DMS79 treated with DMSO at 0.1 percent for 48 hours (cell line): ENCODE results near the gene KASH5.

ENCODE experiments used
- DNase-seq: peaks from one replicate; lab custom pipeline; 2025; lab: John Stamatoyannopoulos, UW

The KASH5 gene

GRCh38 chr19:49396738-49397505 is 8.9 kb downstream of the KASH5 start:
- no peak for DNase-seq

DNA sequence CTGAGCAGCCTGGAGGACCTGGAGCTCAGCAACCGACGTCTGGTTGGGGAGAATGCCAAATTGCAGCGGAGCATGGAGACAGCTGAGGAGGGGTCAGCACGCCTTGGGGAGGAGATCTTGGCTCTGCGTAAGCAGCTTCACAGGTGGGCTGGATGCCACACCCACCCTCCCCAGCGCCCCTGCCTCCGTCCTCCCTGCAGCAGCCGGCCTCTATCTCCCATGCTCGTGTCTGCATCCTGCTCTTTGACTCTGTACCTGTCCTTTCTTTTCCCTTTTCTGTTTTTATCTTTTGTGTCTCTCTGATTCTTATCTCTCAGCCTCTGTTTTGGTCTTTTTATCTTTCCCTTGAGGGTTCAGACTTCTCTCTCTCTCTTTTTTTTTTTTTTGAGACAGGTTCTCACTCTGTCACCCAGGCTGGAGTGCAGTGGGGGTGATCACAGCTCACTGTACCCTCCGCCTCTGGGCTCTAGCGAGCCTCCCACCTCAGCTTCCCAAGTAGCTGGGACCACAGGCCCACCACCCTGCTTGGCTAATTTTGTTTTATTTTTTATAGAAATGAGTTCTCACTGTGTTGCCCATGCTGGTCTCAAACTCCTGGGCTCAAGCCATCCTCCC is 10.1 kb downstream of the KASH5 start:
- peak; percentile 79 for DNase-seq

- no peak for DNase-seq
Observed at GRCh38 chr19:49398931-49399330, 10.9 kb downstream of the KASH5 start.

DNA sequence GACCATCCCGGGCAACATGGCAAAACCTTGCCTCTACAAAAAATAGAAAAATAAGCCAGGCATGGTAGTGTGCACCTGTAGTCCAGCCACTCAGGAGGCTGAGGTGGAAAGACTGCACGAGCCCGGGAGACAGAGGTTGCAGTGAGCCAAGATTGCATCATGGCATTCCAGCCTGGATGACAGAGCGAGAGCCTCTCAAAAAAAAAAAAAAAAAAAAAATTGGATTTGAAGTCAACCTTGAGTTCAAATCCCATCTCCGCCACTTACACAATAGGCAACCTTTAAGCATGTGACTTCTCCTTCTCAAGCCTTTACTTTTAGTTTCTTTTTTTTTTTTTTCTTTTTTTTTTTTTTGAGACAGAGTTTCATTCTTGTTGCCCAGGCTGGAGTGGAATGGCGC is 12.0 kb downstream of the KASH5 start:
- DNase-seq: no peak

DNA sequence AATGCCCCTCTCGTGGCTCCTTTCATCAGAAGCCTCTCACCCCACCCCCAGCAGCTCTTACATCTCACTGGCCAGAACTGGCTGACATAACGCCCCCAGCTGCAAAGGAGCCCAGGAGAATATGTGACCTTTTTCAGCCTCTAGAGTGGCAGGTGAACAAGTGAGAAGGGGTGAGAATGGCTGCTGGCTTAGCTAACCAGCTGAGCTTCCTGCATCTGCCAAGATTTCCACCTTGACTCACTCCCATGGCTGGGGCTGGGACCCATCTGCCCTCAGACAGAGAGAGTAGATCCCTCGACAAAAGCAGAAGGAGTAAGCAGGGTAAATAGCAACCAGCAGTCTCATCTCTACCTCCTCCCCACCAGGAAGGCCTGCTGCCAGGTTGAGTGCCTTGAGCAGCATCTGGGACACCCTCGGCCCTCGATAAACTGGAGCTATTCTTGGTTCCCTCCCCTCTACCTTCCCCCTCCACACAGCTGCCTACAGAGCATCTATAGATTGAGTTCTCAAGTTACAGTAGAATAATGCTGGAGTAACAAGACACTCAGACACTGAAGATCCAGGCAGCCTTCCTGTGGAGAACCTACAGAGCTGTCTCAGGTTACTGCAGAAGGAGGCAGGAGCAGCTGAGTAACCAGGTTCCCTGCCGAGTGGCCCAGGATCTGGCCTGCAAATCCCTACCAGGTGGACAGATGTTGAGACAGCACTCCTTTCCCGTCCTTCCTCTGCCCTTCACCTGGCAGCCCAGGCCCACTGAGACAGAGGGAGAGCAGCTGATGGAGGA is 15.5 kb downstream of the KASH5 start:
- DNase-seq: peak; percentile 97

DNA sequence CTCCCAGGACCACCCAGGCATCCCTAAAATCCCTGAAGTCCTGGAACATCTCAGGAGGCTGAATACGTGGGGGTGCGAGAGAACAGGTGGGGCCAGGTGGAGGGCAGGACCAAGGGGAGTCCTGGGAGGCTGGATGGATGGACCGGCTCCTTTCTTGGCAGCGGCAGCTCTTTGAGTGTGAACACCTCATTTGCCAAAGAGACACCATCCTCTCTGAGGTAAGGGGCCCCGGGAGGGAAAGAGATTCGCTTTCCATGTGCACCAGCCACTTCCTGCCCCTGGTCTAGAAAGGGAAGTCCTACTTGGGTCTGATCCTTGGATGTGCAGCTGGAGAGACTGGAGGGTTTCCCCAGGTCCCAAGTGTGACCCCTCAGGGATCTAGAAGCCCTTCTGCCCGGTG is 19.0 kb downstream of the KASH5 start:
- no peak for DNase-seq

- DNase-seq: no peak
Observed at GRCh38 chr19:49407482-49408015, 19.5 kb downstream of the KASH5 start.

DNA sequence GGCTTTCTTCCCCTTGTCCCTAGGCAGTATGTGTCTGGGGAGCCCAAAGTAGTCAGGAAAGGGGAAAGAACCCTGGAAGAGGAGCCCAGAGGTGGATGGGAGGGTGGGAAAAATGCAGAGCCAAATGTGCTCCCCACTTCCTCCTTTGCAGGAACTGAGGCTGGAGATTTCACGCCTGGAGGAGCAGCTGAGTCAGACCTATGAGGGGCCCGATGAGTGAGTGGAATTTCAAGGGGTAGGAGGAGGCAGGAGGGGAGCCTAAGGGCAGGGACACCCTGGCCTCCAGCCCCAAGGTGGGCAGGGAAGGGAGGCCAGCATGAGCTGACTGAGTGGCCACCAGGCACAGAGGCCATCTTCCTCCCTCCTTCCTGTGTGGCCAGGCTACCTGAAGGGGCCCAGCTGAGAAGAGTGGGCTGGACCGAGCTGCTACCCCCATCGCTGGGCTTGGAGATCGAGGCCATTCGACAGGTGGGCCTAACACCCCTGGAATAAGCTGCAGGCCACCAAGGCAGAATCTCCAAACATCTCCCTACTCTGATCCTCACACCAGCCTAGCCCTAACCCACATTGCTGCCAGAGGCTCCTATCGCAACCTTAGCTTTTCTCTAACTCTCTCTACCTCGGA is 20.9 kb downstream of the KASH5 start:
- no peak for DNase-seq

- DNase-seq: no peak
Observed at GRCh38 chr19:49409441-49410029, 21.5 kb downstream of the KASH5 start.

DNA sequence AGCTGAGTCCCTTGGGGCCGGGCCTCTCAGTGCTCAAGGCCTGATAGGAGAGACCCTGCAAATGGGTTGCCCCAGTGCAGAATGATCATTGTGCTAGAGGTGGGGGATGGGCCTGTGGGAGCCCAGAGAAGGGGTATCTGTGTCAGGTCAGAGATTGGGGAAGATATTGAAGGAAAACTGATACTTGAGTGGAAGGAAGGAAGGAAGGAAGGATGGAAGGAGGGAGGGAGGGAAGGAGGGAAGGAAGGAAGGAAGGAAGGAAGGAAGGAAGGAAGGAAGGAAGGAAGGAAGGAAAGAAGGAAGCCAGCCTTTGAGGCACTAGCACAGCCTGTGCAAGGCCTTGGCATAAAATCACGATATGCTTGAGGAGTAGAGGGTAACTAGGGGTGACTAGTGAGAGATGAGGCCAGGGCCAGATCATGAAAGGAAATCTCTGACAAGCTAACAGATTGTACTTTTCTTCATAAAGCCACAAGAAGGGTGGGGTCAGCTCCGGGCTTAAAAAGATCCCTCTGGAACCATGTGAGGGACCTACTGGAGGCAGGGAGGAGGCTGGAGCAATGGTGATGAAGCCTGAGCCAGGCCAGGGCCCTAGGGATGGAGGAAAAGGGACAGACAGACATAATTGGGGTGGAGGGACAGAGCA is 23.8 kb downstream of the KASH5 start:
- DNase-seq: no peak

GRCh38 chr19:49413348-49413747 is 25.3 kb downstream of the KASH5 start:
- no peak for DNase-seq

DNA sequence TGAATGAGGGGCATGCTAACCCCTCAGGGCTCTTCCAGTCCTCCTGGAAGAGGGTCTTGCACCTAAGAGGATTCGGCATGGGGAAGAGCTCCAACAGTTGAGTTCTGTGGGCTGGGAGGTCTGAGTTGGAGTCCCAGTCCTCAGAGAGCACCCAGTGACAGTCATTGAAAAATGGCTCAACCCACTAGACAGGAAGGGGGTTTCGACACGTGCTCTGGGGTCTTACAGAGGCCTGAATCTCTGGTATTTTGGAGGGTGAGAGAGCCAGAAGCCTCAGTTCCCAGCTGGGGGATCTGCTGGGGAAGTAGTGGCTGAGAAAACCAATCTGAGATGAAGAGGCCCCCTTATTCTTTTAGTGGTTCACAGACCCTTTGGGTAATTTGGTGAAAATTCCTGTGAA is 26.2 kb downstream of the KASH5 start:
- no peak for DNase-seq

- DNase-seq: no peak
Observed at GRCh38 chr19:49415102-49415809, 27.2 kb downstream of the KASH5 start.

GRCh38 chr19:49415810-49416200 is 27.8 kb downstream of the KASH5 start:
- DNase-seq: no peak

DNA sequence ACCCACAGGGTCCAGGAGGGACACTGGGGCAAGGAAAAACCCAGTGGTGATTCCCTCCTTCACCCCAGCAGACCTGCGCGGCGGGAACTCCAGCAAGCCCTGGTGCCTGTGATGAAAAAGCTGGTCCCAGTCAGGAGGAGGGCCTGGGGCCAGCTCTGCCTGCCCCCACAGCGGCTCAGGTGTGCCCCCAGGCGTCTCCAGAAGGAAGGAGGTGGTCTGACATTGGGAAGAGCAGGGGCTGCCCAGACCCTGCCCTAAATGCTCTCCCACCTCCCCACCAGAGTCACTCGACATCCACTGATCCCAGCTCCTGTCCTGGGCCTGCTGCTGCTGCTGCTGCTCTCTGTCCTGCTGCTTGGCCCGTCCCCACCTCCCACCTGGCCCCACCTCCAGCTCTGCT is 29.0 kb downstream of the KASH5 start:
- DNase-seq: no peak

- no peak for DNase-seq
Observed at GRCh38 chr19:49418511-49418910, 30.5 kb downstream of the KASH5 start.

DNA sequence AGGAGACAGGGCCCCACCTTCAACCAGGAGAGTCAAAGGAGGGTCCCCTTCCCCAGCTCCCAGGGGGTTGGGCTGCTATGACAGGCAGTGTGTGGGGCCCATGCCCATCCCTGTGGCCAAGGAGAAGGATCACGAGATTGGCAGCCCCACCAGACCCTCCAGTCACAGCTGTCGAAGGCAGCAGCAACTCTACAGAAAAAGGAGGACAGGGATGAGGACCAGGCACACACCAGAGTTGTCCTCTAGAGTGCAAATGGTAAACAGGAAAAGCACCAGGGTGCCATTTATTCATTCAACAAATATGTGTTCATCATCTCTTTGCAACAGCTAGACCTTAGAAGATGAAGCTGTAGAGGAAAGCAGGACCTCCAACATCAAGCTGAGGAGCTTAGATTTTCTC is 31.1 kb downstream of the KASH5 start:
- DNase-seq: no peak

DNA sequence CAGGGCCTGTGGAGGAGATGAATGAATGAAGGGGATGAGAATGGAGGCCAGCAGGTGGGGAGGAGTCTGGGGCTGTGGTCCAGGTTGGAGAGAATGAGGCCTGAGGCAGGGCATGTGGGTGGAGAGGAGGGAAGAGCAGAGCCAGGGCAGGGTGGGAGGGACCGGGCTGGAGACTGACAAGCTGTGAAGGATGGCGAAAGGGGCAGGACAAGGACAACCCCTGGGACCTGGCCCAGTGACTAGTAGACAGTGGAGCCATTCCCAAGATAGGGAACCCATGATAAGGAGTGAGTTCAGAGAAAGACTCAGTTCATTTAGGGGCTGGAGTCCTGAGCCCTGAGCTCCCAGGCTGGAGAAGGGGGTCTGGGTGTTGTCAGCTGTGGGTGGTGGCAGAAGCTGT is 32.2 kb downstream of the KASH5 start:
- no peak for DNase-seq

- DNase-seq: peak; percentile 97
Observed at GRCh38 chr19:49421039-49421877, 33.2 kb downstream of the KASH5 start.

GRCh38 chr19:49421878-49422202 is 33.8 kb downstream of the KASH5 start:
- DNase-seq: peak; percentile 65
